Stimulated activated CD4-positive, alpha-beta T cell treated with anti-CD3 and anti-CD28 coated beads, TNF-alpha, amount 100 ng/mL, for 48 hours (primary cell): ENCODE results near the gene SATB1.
"Not testable (repeated sequence)": the region's sequence is repeated elsewhere in the genome, so short reads cannot be mapped to it uniquely, and the experiment has no call there.

Experiments
- DNase-seq, 3 donors: peaks; one replicate each; pipeline ENCODE4 v3.0.0-alpha.2; 2020; ENCODE audit warnings: low read depth in 3 of 3

Gene SATB1

GRCh38 chr3:18351823-18352744 lies 73.1 kb downstream of the SATB1 start:
- DNase-seq: no peak

GRCh38 chr3:18351069-18351628 lies 74.0 kb downstream of the SATB1 start:
- no peak for DNase-seq

- DNase-seq: no peak
Measured at GRCh38 chr3:18349197-18349798, 75.8 kb downstream of the SATB1 start.

GRCh38 chr3:18346097-18346496 lies 79.0 kb downstream of the SATB1 start:
- no peak for DNase-seq

- DNase-seq: no peak
Measured at GRCh38 chr3:18345015-18345367, 80.1 kb downstream of the SATB1 start.

GRCh38 chr3:18344306-18345014 lies 80.7 kb downstream of the SATB1 start:
- DNase-seq: no peak

- no peak for DNase-seq
Measured at GRCh38 chr3:18343809-18344208, 81.3 kb downstream of the SATB1 start.

- DNase-seq: no peak
Measured at GRCh38 chr3:18338827-18339514, 86.2 kb downstream of the SATB1 start.

- DNase-seq: no peak
Measured at GRCh38 chr3:18337231-18337630, 87.9 kb downstream of the SATB1 start.

- DNase-seq: no peak
Measured at GRCh38 chr3:18334837-18335601, 90.1 kb downstream of the SATB1 start.

- DNase-seq: not testable (repeated sequence)
Measured at GRCh38 chr3:18330772-18331441, 94.2 kb downstream of the SATB1 start.

- no peak for DNase-seq
Measured at GRCh38 chr3:18308096-18308650, 117.0 kb downstream of the SATB1 start.

- no peak for DNase-seq
Measured at GRCh38 chr3:18307529-18307928, 117.6 kb downstream of the SATB1 start.

- no peak for DNase-seq
Measured at GRCh38 chr3:18302517-18302916, 122.6 kb downstream of the SATB1 start.

GRCh38 chr3:18301781-18302180 lies 123.4 kb downstream of the SATB1 start:
- no peak for DNase-seq

- no peak for DNase-seq
Measured at GRCh38 chr3:18300916-18301315, 124.2 kb downstream of the SATB1 start.

- no peak for DNase-seq
Measured at GRCh38 chr3:18297126-18297525, 128.0 kb downstream of the SATB1 start.
